Measurements from ENCODE around the gene EFNA3.

DNA sequence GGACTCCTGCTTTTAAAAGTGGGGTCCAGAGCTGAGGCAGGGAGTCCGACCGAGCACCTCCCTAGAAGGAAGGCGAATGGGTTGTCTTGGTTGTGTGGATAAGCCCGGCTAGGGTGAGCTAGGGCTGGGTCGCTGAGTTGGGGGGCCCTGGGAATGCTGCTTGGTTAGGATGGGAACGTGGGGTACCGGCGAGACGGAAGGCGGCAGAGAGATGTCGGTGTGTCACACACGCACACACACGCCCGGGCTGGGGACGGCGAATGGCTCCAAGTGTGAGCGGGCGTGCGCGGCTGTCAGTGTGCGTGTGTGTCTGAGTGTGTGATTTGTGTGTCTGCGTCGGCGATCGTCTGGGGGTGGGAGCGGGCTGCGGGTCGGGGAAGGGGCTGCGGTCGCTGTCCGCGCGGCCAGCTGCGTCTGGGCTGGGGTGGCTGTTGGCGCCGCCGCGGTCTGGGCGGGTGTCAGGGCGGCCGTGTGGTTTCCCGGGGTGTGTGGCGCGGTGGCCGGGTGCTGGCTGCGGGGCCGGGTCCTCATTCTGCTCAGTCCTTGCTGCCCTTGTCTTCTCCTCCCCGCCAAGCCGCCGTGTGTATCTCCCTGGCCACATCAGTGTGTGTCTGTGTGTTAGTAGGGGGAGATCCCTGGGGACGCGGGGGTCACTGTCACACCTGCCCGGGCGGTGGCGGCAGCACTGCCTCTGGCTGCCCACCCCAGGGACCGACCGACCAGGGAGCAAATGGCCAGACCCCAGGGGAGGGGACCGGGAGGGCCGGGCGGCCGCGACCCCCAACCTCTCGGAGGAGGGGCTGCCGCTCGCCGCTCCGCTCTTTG lies 1.1 kb downstream of the EFNA3 start:
- TF ChIP-seq EZH2 (IDR thresholded peaks at IDR 0.05; ENCODE audit: low read depth, unreplicated experiment) (peak; percentile 46), POLR2AphosphoS5 (IDR thresholded peaks at IDR 0.05; ENCODE audit: low read depth) (no peak), ZNF331 (CRISPR knock-in tag; IDR thresholded peaks at IDR 0.05; ENCODE audit: low read depth) (no peak), EZH2phosphoT487 (IDR thresholded peaks at IDR 0.05; ENCODE audit: unreplicated experiment) (no peak), NANOG (IDR thresholded peaks at IDR 0.05; ENCODE audit: borderline replicate concordance) (no peak), REST (IDR thresholded peaks at IDR 0.05; ENCODE audit: unreplicated experiment) (no peak), CREB1 (CRISPR knock-in tag; IDR thresholded peaks at IDR 0.05; ENCODE audit: low read depth) (no peak), JUNB (IDR thresholded peaks at IDR 0.05; ENCODE audit: unreplicated experiment) (no peak), ZNF114 (CRISPR knock-in tag; IDR thresholded peaks at IDR 0.05) (no peak)
- TF ChIP-seq, protein P1, sequence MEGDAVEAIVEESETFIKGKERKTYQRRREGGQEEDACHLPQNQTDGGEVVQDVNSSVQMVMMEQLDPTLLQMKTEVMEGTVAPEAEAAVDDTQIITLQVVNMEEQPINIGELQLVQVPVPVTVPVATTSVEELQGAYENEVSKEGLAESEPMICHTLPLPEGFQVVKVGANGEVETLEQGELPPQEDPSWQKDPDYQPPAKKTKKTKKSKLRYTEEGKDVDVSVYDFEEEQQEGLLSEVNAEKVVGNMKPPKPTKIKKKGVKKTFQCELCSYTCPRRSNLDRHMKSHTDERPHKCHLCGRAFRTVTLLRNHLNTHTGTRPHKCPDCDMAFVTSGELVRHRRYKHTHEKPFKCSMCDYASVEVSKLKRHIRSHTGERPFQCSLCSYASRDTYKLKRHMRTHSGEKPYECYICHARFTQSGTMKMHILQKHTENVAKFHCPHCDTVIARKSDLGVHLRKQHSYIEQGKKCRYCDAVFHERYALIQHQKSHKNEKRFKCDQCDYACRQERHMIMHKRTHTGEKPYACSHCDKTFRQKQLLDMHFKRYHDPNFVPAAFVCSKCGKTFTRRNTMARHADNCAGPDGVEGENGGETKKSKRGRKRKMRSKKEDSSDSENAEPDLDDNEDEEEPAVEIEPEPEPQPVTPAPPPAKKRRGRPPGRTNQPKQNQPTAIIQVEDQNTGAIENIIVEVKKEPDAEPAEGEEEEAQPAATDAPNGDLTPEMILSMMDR (conservative IDR thresholded peaks at IDR 0.05; ENCODE audit: low read depth in 2 of 2): no peak
